LNCaP clone FGC (cell line): ENCODE results near the gene ZFP2.
A peak's percentile ranks its signal among the peaks of the same experiment; 100 is the strongest.

ENCODE experiments used
- DNase-seq: peaks from one replicate; pipeline ENCODE4 v3.0.0-alpha.2; 2011; ENCODE audit warnings: low read depth
- H3K4me3 ChIP-seq: 2 replicates; pipeline ENCODE4 v1.5.1; 2011; ENCODE audit warnings: mild to moderate bottlenecking, low read depth, low read length, control low read depth
- TF ChIP-seq, protein P1 (sequence below): IDR thresholded peaks from 2 replicates; pipeline ENCODE4 v1.5.1; 2012; ENCODE audit warnings: mild to moderate bottlenecking; ENCODE audit not compliant: control insufficient read depth, insufficient read depth; ENCODE audit errors: extremely low read depth

ZFP2 gene

DNA sequence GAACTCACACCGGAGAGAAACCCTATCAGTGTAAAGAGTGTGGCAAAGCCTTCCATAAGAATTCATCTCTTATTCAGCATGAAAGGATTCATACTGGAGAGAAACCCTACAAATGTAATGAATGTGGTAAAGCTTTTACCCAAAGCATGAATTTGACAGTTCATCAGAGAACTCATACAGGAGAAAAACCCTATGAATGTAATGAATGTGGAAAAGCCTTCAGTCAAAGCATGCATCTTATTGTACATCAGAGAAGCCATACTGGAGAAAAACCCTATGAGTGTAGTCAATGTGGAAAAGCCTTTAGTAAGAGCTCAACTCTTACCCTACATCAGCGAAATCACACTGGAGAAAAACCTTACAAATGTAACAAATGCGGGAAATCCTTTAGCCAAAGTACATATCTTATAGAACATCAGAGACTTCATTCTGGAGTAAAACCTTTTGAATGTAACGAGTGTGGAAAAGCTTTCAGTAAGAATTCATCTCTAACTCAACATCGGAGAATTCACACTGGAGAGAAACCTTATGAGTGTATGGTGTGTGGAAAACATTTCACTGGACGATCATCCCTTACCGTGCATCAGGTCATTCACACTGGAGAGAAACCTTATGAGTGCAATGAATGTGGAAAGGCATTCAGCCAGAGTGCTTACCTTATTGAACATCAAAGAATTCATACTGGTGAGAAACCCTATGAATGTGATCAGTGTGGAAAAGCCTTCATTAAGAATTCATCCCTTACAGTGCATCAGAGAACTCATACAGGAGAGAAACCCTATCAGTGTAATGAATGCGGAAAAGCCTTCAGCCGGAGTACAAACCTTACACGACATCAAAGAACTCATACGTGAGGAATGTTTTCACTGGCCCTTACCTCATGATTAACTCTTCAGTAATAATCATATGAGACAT is 36.4 kb downstream of the ZFP2 start:
- TF ChIP-seq, protein P1, sequence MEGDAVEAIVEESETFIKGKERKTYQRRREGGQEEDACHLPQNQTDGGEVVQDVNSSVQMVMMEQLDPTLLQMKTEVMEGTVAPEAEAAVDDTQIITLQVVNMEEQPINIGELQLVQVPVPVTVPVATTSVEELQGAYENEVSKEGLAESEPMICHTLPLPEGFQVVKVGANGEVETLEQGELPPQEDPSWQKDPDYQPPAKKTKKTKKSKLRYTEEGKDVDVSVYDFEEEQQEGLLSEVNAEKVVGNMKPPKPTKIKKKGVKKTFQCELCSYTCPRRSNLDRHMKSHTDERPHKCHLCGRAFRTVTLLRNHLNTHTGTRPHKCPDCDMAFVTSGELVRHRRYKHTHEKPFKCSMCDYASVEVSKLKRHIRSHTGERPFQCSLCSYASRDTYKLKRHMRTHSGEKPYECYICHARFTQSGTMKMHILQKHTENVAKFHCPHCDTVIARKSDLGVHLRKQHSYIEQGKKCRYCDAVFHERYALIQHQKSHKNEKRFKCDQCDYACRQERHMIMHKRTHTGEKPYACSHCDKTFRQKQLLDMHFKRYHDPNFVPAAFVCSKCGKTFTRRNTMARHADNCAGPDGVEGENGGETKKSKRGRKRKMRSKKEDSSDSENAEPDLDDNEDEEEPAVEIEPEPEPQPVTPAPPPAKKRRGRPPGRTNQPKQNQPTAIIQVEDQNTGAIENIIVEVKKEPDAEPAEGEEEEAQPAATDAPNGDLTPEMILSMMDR, result no peak
- no peak overlapping the region for H3K4me3 ChIP-seq
- no peak for DNase-seq

DNA sequence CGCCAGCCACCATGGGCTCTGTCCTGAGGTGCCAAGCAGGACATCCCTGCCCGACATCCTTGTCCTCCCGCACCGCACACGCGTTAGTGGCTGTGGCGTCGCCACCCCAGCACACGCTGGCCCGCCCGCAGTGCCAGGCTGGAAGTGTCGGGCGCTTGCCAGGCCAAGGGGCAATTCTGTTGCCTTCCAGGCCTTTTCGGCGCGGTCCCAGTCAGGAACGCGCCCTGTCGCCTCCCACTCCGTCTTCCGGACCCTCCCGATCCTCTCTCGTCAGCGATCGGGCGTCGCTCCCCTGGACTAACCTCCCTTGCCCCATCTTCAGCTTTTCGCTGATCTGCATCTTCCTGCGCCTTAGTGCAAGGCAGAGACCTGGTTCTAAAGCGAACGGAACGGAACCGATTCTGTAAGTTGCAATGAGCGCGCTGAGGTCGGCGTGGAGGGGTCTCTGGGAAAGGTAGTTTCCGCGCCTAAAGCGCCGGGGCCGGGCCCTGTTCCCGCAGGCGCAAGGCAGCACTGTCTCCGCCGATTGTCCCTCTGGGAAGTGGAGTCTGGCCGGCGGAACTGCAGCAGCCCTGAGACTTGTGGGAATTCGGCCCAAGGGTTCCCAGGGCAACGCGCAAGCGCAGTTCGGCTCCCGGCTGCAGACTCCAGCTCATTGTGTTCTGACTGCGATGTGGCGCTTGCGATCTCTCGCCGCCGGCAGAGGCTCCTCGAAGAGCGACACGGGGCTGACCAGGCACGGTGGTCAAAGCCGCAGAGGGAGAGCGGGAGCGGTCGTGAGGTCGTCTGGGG is 45.1 kb downstream of the ZFP2 start, which contains the start of gene ZNF454:
Gene ZNF454, plus strand, starts transcription at position 630 of the 792 bp plus-strand sequence. CDS start 1,594 bp downstream, outside the sequence.
- TF ChIP-seq, protein P1, result no peak
- DNase-seq, result peak; percentile 66
- H3K4me3 ChIP-seq, result peak within 1 kb of the TSS; percentile 60

DNA sequence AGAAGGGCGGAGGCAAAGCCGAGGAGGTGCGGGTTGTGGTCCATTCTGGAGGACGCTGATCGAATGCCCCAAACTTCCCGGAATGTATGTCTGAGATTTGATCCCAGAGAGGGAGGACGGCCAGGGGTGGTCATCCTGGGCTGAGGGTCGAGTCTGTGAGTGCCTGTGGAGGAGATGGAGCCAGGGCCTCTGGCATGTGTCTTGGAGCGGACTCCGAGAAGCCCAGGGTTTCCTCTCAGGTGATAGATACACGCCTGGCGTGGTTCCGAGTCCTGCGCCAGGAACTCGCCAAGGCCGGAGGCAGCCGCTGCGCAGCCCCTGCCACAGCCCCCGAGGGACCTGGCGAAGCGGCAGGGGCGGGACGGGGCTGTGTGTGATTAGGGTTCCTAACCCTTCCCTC is 45.6 kb downstream of the ZFP2 start:
- H3K4me3 ChIP-seq, result peak overlapping the region; percentile 60
- TF ChIP-seq, protein P1, result no peak
- no peak for DNase-seq

DNA sequence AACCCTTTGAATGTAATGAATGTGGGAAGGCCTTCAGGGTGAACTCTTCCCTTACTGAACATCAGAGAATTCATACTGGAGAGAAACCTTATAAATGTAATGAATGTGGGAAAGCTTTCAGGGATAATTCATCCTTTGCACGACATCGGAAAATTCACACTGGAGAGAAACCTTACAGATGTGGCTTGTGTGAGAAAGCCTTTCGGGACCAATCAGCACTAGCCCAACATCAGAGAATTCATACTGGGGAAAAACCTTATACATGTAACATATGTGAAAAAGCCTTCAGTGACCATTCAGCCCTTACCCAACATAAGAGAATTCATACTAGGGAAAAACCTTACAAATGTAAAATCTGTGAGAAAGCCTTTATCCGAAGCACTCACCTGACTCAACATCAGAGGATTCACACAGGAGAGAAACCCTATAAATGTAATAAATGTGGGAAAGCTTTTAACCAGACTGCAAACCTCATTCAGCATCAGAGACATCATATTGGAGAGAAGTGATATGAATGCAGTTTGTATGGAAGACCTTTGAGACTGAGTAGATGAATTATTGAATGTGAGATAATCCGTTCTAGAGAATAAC is 69.8 kb downstream of the ZFP2 start:
- no peak for DNase-seq
- TF ChIP-seq, protein P1, result no peak
- no peak overlapping the region for H3K4me3 ChIP-seq

DNA sequence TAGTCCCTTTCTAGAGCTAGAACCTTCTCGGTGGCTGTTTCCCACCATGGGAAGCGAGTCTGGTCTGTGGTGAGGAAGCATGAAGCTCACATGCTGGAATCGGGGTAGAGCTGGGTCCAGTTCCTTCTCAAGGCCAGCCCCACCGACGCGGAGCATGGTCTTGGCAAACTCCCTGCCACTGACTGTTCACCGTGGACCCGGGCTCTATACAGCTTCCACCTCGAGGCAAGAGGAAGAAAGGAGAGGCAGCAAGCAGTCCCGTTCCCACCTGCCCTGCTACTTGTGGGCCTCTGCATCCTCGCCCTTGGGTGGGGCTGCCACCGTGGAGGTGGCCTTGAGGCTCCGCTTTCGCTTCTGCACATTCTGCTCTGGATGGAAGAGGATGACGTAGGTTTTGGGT is 85.7 kb downstream of the ZFP2 start:
- TF ChIP-seq, protein P1, result no peak
- DNase-seq, result no peak

More for the DNA sequence above, 85.7 kb downstream of the ZFP2 start:
- no peak overlapping the region for H3K4me3 ChIP-seq
